ENCODE results near the gene MRPL32.

DNA sequence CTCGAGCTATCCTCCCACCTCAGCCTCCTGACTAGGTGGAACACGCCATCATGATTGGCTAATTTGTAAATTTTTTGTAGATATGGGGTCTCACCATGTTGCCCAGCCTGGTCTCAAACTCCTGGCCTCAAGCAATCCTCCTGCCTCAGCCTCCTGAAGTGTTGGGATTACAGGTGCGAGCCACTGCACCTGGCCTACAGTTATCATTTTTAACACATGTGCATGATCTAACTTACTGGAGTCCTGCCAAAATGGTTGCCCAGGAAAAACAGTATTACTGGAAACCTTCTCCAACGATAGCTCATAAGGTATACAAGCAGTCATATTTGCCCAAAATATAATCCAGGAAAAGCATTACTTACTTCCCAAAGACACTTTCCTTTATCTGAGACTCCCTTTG, 20.2 kb downstream of the MRPL32 start:
- TF ChIP-seq, protein P1, sequence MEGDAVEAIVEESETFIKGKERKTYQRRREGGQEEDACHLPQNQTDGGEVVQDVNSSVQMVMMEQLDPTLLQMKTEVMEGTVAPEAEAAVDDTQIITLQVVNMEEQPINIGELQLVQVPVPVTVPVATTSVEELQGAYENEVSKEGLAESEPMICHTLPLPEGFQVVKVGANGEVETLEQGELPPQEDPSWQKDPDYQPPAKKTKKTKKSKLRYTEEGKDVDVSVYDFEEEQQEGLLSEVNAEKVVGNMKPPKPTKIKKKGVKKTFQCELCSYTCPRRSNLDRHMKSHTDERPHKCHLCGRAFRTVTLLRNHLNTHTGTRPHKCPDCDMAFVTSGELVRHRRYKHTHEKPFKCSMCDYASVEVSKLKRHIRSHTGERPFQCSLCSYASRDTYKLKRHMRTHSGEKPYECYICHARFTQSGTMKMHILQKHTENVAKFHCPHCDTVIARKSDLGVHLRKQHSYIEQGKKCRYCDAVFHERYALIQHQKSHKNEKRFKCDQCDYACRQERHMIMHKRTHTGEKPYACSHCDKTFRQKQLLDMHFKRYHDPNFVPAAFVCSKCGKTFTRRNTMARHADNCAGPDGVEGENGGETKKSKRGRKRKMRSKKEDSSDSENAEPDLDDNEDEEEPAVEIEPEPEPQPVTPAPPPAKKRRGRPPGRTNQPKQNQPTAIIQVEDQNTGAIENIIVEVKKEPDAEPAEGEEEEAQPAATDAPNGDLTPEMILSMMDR (IDR thresholded peaks at IDR 0.05; ENCODE audit: insufficient read depth, low read length, poor library complexity, severe bottlenecking): no peak
- TF ChIP-seq EZH2phosphoT487 (conservative IDR thresholded peaks at IDR 0.05; ENCODE audit: low read length): no peak
